Measurements from ENCODE around the gene RC3H2.
A peak's percentile ranks its signal among the peaks of the same experiment; 100 is the strongest.

The RC3H2 gene

DNA sequence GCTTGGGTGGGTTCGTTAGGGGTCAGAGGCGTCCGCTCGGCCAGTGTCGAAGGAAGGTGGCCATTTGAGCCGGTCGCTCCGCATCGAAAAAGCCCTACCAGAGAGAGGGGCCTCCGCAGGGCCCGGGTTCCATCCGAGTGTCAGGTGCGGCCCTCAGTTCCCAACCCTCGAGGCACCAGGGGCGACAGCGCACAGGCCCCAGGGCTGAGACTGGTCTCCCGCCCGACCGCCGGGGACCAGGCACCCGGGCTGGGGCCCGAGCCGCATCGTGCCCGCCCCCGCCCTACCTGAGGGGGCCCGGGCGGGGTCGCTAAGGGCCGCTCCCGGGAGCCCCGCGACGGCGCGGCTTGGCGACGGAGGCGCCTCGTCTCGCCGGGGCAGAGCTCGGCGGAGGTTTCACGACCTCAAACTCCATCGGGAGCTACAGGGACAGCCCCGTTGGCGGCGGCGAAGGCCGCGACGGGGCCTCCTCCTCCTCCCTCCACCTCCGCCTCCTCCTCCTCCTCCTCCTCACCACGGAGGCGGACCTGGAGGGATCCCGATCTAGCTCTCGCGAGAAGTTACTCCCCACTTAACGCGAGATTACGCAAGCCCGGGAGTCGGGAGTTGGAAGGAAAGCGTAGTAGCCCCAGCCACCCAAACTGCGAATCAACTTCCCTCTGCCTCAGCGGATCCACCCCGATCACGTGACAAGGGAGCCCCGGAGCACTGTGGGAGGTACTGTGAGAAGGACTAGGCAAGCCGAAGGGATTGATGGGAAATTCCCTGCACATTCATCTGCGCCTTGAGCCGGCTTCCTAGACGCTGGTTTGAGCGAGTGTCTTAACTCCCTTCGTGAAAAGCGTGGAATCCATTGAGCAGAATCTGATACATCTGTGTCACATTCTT, at the start of gene RC3H2 (continued):
- TF ChIP-seq ZNF133 (tag by site-specific recombination; IDR thresholded peaks at IDR 0.05) (no peak), ZNF394 (tag by site-specific recombination; IDR thresholded peaks at IDR 0.05; ENCODE audit: borderline replicate concordance) (no peak), ZBTB21 (tag by site-specific recombination; IDR thresholded peaks at IDR 0.05) (no peak), GFI1B (tag by site-specific recombination; IDR thresholded peaks at IDR 0.05) (no peak), BCL11A (tag by site-specific recombination; IDR thresholded peaks at IDR 0.05; ENCODE audit: low read depth) (no peak), ZNF266 (tag by site-specific recombination; IDR thresholded peaks at IDR 0.05; ENCODE audit: low read depth) (no peak), OVOL3 (tag by site-specific recombination; IDR thresholded peaks at IDR 0.05) (no peak), PRDM6 (tag by site-specific recombination; IDR thresholded peaks at IDR 0.05) (no peak), ZFP69B (tag by site-specific recombination; IDR thresholded peaks at IDR 0.05) (no peak), ZNF747 (tag by site-specific recombination; IDR thresholded peaks at IDR 0.05) (no peak), GLI4 (tag by site-specific recombination; IDR thresholded peaks at IDR 0.05) (no peak), TSHZ1 (tag by site-specific recombination; IDR thresholded peaks at IDR 0.05; ENCODE audit: borderline replicate concordance) (no peak), ZNF2 (tag by site-specific recombination; IDR thresholded peaks at IDR 0.05) (no peak), ZNF677 (tag by site-specific recombination; IDR thresholded peaks at IDR 0.05) (no peak), ZNF19 (tag by site-specific recombination; IDR thresholded peaks at IDR 0.05; ENCODE audit: low read depth) (no peak), SP3 (tag by site-specific recombination; IDR thresholded peaks at IDR 0.05) (peak; percentile 86), ZBTB20 (tag by site-specific recombination; IDR thresholded peaks at IDR 0.05) (peak; percentile 87), ZNF223 (tag by site-specific recombination; IDR thresholded peaks at IDR 0.05) (no peak), ZNF157 (tag by site-specific recombination; IDR thresholded peaks at IDR 0.05) (no peak), ZNF704 (tag by site-specific recombination; IDR thresholded peaks at IDR 0.05) (no peak), ZNF658 (tag by site-specific recombination; IDR thresholded peaks at IDR 0.05) (no peak), ZNF473 (tag by site-specific recombination; IDR thresholded peaks at IDR 0.05) (no peak), ZNF155 (tag by site-specific recombination; IDR thresholded peaks at IDR 0.05) (no peak), ZNF660 (tag by site-specific recombination; IDR thresholded peaks at IDR 0.05) (0 out of 2 replicates have a peak, but pooled peaks have one; percentile 12), ZNF37A (tag by site-specific recombination; IDR thresholded peaks at IDR 0.05) (no peak)
- TF ChIP-seq, protein P1, sequence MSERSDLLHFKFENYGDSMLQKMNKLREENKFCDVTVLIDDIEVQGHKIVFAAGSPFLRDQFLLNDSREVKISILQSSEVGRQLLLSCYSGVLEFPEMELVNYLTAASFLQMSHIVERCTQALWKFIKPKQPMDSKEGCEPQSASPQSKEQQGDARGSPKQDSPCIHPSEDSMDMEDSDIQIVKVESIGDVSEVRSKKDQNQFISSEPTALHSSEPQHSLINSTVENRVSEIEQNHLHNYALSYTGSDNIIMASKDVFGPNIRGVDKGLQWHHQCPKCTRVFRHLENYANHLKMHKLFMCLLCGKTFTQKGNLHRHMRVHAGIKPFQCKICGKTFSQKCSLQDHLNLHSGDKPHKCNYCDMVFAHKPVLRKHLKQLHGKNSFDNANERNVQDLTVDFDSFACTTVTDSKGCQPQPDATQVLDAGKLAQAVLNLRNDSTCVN (tag by site-specific recombination; optimal IDR thresholded peaks at IDR 0.05), result peak; percentile 36
- TF ChIP-seq, protein P2, sequence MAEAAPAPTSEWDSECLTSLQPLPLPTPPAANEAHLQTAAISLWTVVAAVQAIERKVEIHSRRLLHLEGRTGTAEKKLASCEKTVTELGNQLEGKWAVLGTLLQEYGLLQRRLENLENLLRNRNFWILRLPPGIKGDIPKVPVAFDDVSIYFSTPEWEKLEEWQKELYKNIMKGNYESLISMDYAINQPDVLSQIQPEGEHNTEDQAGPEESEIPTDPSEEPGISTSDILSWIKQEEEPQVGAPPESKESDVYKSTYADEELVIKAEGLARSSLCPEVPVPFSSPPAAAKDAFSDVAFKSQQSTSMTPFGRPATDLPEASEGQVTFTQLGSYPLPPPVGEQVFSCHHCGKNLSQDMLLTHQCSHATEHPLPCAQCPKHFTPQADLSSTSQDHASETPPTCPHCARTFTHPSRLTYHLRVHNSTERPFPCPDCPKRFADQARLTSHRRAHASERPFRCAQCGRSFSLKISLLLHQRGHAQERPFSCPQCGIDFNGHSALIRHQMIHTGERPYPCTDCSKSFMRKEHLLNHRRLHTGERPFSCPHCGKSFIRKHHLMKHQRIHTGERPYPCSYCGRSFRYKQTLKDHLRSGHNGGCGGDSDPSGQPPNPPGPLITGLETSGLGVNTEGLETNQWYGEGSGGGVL (tag by site-specific recombination; IDR thresholded peaks at IDR 0.05), result peak; percentile 52
- TF ChIP-seq, protein P3, sequence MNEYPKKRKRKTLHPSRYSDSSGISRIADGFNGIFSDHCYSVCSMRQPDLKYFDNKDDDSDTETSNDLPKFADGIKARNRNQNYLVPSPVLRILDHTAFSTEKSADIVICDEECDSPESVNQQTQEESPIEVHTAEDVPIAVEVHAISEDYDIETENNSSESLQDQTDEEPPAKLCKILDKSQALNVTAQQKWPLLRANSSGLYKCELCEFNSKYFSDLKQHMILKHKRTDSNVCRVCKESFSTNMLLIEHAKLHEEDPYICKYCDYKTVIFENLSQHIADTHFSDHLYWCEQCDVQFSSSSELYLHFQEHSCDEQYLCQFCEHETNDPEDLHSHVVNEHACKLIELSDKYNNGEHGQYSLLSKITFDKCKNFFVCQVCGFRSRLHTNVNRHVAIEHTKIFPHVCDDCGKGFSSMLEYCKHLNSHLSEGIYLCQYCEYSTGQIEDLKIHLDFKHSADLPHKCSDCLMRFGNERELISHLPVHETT (tag by site-specific recombination; IDR thresholded peaks at IDR 0.05), result no peak
